ENCODE data around the gene GNAS-AS1.

The GNAS-AS1 gene

DNA sequence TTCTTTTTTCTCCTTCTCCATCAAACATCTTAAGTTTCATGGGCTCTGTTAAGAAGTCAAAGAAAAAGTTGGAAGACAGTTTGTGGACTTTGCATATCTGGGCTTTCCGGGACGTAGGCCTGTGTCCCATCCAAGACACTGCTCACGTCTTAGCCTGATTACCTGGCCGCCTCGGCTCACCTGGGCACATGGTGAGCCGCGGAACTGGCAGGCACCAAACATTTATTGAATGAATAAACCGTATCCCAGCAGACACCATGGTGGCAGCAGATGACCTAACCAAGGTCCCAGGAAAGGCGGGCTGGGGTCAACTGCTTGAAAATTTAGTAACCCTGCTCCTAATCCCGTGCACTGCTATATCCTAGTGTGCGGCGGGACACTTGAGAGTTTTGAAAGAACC, 37.4 kb upstream of the GNAS-AS1 start:
- DNase-seq (ENCODE audit: insufficient read length, low spot score), result no peak
- FAIRE-seq, result no peak
- no peak for TF ChIP-seq POU2F2 (IDR thresholded peaks at IDR 0.05; ENCODE audit: low read depth, low read length)
- no peak for TF ChIP-seq POLR2AphosphoS5 (IDR thresholded peaks at IDR 0.05; ENCODE audit: low read depth, low read length)
- no peak for TF ChIP-seq SPI1 (IDR thresholded peaks at IDR 0.05; ENCODE audit: low read depth, low read length)
- TF ChIP-seq TAF1 (IDR thresholded peaks at IDR 0.05; ENCODE audit: low read depth, low read length), result no peak
- TF ChIP-seq PAX5 (IDR thresholded peaks at IDR 0.05; ENCODE audit: insufficient read depth, low read length, severe bottlenecking), result no peak
- TF ChIP-seq POLR2A (IDR thresholded peaks at IDR 0.05; ENCODE audit: low read depth, low read length), result no peak

- FAIRE-seq, result no peak
These were observed 35.8 kb upstream of the GNAS-AS1 start for GRCh38 chr20:58886546-58886945.

DNA sequence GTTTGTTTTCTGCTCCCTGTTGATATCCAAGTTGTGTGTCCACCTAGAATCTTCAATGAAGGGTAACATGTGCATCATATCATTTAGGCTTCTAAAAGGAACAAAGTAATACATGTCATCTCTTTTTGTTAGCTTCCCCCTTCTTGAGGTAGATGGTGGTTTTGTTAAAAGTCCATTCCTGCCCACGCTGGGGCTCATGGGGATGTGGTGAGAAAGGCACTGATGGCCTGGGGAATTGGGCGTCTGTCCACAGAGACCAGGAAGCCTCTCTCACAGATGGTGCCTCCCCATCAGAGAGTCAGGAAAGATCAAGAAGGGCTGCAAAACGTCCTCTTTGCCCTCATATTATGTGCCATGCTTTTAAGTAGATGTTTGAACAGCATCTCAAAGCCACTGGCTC, 34.3 kb upstream of the GNAS-AS1 start:
- no peak for DNase-seq (ENCODE audit: insufficient read length, low spot score)
- no peak for FAIRE-seq
- TF ChIP-seq POU2F2 (IDR thresholded peaks at IDR 0.05; ENCODE audit: low read depth, low read length), result no peak
- no peak for TF ChIP-seq POLR2AphosphoS5 (IDR thresholded peaks at IDR 0.05; ENCODE audit: low read depth, low read length)
- no peak for TF ChIP-seq TAF1 (IDR thresholded peaks at IDR 0.05; ENCODE audit: low read depth, low read length)
- no peak for TF ChIP-seq PAX5 (IDR thresholded peaks at IDR 0.05; ENCODE audit: insufficient read depth, low read length, severe bottlenecking)

More at GRCh38 chr20:58886546-58886945, 35.8 kb upstream of the GNAS-AS1 start:
- DNase-seq (ENCODE audit: insufficient read length, low spot score), result no peak
- TF ChIP-seq POU2F2 (IDR thresholded peaks at IDR 0.05; ENCODE audit: low read depth, low read length), result no peak
- TF ChIP-seq POLR2A (IDR thresholded peaks at IDR 0.05; ENCODE audit: low read depth, low read length), result no peak
- no peak for TF ChIP-seq TAF1 (IDR thresholded peaks at IDR 0.05; ENCODE audit: low read depth, low read length)
- no peak for TF ChIP-seq POLR2AphosphoS5 (IDR thresholded peaks at IDR 0.05; ENCODE audit: low read depth, low read length)
- TF ChIP-seq PAX5 (IDR thresholded peaks at IDR 0.05; ENCODE audit: insufficient read depth, low read length, severe bottlenecking), result no peak
- no peak for TF ChIP-seq SPI1 (IDR thresholded peaks at IDR 0.05; ENCODE audit: low read depth, low read length)

DNA sequence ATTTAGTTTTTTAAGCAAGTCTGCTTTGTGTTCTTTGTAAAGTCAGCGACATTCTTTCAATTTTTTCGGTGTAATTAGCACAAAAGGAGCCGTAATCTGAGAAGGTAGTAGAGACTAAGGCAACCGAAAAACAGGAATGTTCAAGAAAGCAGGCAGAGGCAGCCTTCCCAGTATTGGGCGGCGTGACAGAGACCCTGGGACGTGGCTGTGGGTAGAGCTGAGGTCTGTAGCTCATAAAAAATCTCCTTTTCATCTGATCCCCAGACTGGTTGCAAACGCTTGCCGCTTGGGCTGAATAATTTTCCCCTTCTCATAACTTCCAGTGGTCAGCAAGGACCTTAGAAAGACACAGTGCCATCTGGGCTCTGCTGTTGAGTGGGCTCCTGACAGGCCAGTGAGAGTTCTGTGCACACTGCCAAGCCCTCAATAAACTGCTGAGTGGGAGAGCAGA, 32.6 kb upstream of the GNAS-AS1 start:
- no peak for DNase-seq (ENCODE audit: insufficient read length, low spot score)
- TF ChIP-seq SPI1 (IDR thresholded peaks at IDR 0.05; ENCODE audit: low read depth, low read length) (no peak), TAF1 (IDR thresholded peaks at IDR 0.05; ENCODE audit: low read depth, low read length) (no peak), POLR2AphosphoS5 (IDR thresholded peaks at IDR 0.05; ENCODE audit: low read depth, low read length) (no peak), POLR2A (IDR thresholded peaks at IDR 0.05; ENCODE audit: low read depth, low read length) (no peak), POU2F2 (IDR thresholded peaks at IDR 0.05; ENCODE audit: low read depth, low read length) (no peak)
- FAIRE-seq, result no peak

- no peak for TF ChIP-seq PAX5 (IDR thresholded peaks at IDR 0.05; ENCODE audit: insufficient read depth, low read length, severe bottlenecking)
- FAIRE-seq (no peak), DNase-seq (ENCODE audit: insufficient read length, low spot score) (no peak)
These were observed 32.0 kb upstream of the GNAS-AS1 start for GRCh38 chr20:58882704-58883089.

DNA sequence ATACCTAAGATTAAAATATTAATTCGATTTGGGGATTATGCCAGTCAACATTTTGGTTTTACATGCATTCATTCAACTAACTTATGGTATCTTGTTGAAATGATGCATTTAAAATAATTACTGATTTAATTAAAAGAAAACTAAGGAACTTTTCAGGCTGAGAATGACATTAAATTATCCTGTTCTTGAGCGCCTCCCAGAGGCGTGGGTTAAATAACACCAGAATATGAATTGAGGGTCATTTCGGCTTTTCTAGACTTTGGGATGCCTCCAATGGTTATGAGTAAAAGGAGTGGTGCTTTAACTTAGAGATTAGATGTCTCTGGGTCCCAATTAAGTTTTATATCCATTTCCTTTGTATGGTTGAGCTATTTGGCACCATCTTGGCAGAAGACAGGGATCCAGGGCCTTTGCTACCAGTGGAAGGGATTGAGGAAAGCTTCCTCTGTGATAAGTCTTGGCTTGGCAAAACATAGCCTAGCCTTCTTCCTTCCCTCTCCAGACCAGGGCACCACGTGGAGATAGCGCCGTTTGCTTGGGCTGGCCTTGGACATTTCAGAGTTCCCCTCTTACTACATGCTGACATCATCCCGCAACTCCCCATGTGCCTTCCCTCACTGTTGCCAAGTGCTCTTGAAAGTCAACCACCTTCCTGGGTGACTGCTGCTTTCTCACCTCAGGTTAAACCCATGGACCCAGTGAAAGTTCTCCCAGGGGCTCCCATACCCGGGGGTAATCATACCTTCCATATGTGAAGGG, 30.5 kb upstream of the GNAS-AS1 start:
- TF ChIP-seq POLR2AphosphoS5 (IDR thresholded peaks at IDR 0.05; ENCODE audit: low read depth, low read length) (no peak), POU2F2 (IDR thresholded peaks at IDR 0.05; ENCODE audit: low read depth, low read length) (no peak), POLR2A (IDR thresholded peaks at IDR 0.05; ENCODE audit: low read depth, low read length) (no peak), SPI1 (IDR thresholded peaks at IDR 0.05; ENCODE audit: low read depth, low read length) (no peak), TAF1 (IDR thresholded peaks at IDR 0.05; ENCODE audit: low read depth, low read length) (no peak), PAX5 (IDR thresholded peaks at IDR 0.05; ENCODE audit: insufficient read depth, low read length, severe bottlenecking) (no peak)
- DNase-seq (ENCODE audit: insufficient read length, low spot score) (no peak), FAIRE-seq (no peak)

DNA sequence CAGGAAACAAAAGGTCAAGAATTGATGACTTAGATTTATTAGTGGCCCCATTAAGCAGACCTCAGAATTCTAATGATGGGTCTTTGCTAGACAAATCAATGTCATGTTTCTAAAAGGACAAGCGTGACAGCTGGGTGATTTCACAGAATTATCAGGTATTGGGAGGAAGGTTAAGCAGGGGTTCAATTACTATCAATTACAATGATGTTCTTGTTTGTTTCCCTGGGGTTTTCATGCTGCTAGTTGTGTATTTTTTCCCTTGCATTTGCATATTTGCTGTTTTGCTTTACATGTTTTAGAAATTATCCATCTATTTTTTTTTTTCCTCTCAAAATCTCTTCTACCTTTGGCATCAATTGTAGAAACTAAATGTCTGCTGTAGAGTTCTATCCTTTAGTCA, 29.7 kb upstream of the GNAS-AS1 start:
- no peak for FAIRE-seq
- no peak for DNase-seq (ENCODE audit: insufficient read length, low spot score)
- TF ChIP-seq POLR2AphosphoS5 (IDR thresholded peaks at IDR 0.05; ENCODE audit: low read depth, low read length) (no peak), POU2F2 (IDR thresholded peaks at IDR 0.05; ENCODE audit: low read depth, low read length) (no peak), TAF1 (IDR thresholded peaks at IDR 0.05; ENCODE audit: low read depth, low read length) (no peak), PAX5 (IDR thresholded peaks at IDR 0.05; ENCODE audit: insufficient read depth, low read length, severe bottlenecking) (no peak), SPI1 (IDR thresholded peaks at IDR 0.05; ENCODE audit: low read depth, low read length) (no peak)

DNA sequence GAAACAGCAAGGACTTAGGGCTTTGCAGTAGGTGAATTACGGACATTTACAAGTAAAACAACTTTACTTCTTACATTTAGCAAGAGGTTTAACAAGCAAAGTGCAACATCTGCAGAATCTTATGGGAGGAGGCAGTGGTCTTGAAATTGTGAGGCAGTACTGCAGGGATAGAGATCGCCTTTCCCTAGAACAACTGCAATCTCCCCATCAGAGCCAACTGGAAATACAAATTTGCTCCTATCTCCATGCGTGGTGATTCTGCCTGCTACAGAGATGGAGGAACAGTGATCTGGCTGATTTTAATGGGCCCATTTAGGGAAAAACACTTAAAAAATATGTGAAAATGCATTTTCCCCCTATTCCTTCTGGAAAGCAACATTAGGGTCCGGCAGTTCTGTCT, 27.7 kb upstream of the GNAS-AS1 start:
- FAIRE-seq (no peak), DNase-seq (ENCODE audit: insufficient read length, low spot score) (no peak)
- no peak for TF ChIP-seq POU2F2 (IDR thresholded peaks at IDR 0.05; ENCODE audit: low read depth, low read length)
- no peak for TF ChIP-seq TAF1 (IDR thresholded peaks at IDR 0.05; ENCODE audit: low read depth, low read length)
- TF ChIP-seq SPI1 (IDR thresholded peaks at IDR 0.05; ENCODE audit: low read depth, low read length), result no peak
- no peak for TF ChIP-seq POLR2A (IDR thresholded peaks at IDR 0.05; ENCODE audit: low read depth, low read length)
- no peak for TF ChIP-seq PAX5 (IDR thresholded peaks at IDR 0.05; ENCODE audit: insufficient read depth, low read length, severe bottlenecking)
- TF ChIP-seq POLR2AphosphoS5 (IDR thresholded peaks at IDR 0.05; ENCODE audit: low read depth, low read length), result no peak

GRCh38 chr20:58877976-58878360, 27.3 kb upstream of the GNAS-AS1 start:
- FAIRE-seq, result no peak
- TF ChIP-seq SPI1 (IDR thresholded peaks at IDR 0.05; ENCODE audit: low read depth, low read length) (no peak), POLR2AphosphoS5 (IDR thresholded peaks at IDR 0.05; ENCODE audit: low read depth, low read length) (no peak), TAF1 (IDR thresholded peaks at IDR 0.05; ENCODE audit: low read depth, low read length) (no peak), POLR2A (IDR thresholded peaks at IDR 0.05; ENCODE audit: low read depth, low read length) (no peak), PAX5 (IDR thresholded peaks at IDR 0.05; ENCODE audit: insufficient read depth, low read length, severe bottlenecking) (no peak), POU2F2 (IDR thresholded peaks at IDR 0.05; ENCODE audit: low read depth, low read length) (no peak)
- DNase-seq (ENCODE audit: insufficient read length, low spot score), result no peak
